Activated CD4-positive, alpha-beta T cell treated with anti-CD3 and anti-CD28 coated beads for 36 hours (primary cell): Measurements from ENCODE around the gene CD52. TPM values are rescaled to one million over a fixed set of nuclear protein-coding genes. Genes with fewer than 3 reads are reported as not detected.
"Not testable (repeated sequence)": the region's sequence is repeated elsewhere in the genome, so short reads cannot be mapped to it uniquely, and the experiment has no call there.

Source experiments
- ATAC-seq: fragments of 200-7000 bp; cut with Tn5 transposase; one replicate; pipeline ENCODE4 v1.10.0; 2021; ENCODE audit warnings: mild to moderate bottlenecking, moderate library complexity
- CTCF ChIA-PET: fragments of 350-600 bp; sonication (Branson Sonifier 250); formaldehyde crosslinking; loops from one replicate; lab custom pipeline; 2021; ENCODE audit warnings: antibody characterized with exemption; lab: Charles Lee
- POLR2A ChIA-PET: fragments of 350-600 bp; sonication (Branson Sonifier 250); formaldehyde crosslinking; loops from one replicate; lab custom pipeline; 2021; ENCODE audit warnings: antibody characterized with exemption, inconsistent platforms; lab: Charles Lee
- DNase-seq: peaks from one replicate; pipeline ENCODE4 v3.0.0-alpha.2; 2020
- H3K27ac Mint-ChIP-seq: one replicate; pipeline ENCODE4 v1.8.0; 2021; ENCODE audit warnings: mixed read lengths
- H3K27me3 Mint-ChIP-seq: one replicate; pipeline ENCODE4 v1.8.0; 2021; ENCODE audit warnings: mixed read lengths
- H3K36me3 Mint-ChIP-seq: one replicate; pipeline ENCODE4 v1.8.0; 2021; ENCODE audit warnings: low read depth, mixed read lengths
- H3K4me1 Mint-ChIP-seq: one replicate; pipeline ENCODE4 v1.8.0; 2021; ENCODE audit warnings: mixed read lengths
- H3K4me3 Mint-ChIP-seq: one replicate; pipeline ENCODE4 v1.8.0; 2021; ENCODE audit warnings: mild to moderate bottlenecking, moderate library complexity, mixed read lengths
- H3K9me3 Mint-ChIP-seq: one replicate; pipeline ENCODE4 v1.8.0; 2021; ENCODE audit warnings: low read depth, mixed read lengths
- intact Hi-C, 2 experiments: fragments of 100-400 bp; cut with DNase I in 1 of 2; cut with micrococcal nuclease in 1 of 2; formaldehyde crosslinking; loops; one replicate each; pipeline versions ENCODE4 v1.14.2 to v1.15.1; 2022 to 2024; cut with DNase I, micrococcal nuclease
- total RNA-seq, 2 experiments: library from RNA; stranded (reverse); gene quantifications; one replicate each; pipeline ENCODE4 v1.2.3, GENCODE V29; 2021

CD52 gene
- total RNA-seq, 2 experiments from 2014 or later = 216 to 217 TPM

DNA sequence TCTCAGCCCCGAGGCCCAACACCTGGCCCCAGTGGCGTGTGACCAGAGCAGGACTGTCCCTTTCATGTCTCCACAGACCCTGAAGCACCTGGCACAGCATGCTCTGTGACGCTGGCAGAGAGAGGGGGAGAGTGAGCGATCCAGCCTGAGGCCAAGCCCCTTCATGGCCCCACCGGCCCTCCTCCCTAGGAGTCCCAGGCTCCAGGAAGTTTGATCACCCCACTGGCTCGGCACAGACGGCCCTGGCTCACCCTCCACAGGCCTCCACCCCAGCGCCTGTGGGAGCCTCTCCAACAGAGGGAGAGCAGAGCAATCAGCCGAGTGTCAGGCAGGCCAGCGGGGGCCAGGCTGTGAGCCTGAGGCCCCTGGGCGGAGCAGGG, 26.9 kb upstream of the CD52 start:
- DNase-seq = no peak
- H3K27ac Mint-ChIP-seq = peak overlapping the region; percentile 96
- POLR2A ChIA-PET = no interaction called here
- intact Hi-C loops = no loop called here
- H3K4me1 Mint-ChIP-seq = peaks cover 66% of the 10 kb centered on the region
- no peaks in the 10 kb centered on the region for H3K27me3 Mint-ChIP-seq
- no peaks in the 10 kb centered on the region for H3K9me3 Mint-ChIP-seq
- H3K36me3 Mint-ChIP-seq = peaks cover 7% of the 10 kb centered on the region
- CTCF ChIA-PET = interaction anchor here (3.0 to 17.6 kb wide), 2 partner anchors 10 to 28 kb away, joined by 19 to 399 read pairs; partner anchors contain the start of gene CD52
- H3K4me3 Mint-ChIP-seq = no peak overlapping the region
- ATAC-seq = no peak

- H3K9me3 Mint-ChIP-seq = no peaks in the 10 kb centered on the region
- H3K27ac Mint-ChIP-seq = peak overlapping the region; percentile 29
- CTCF ChIA-PET = interaction anchor here (0.9 kb wide), 1 partner anchor 126 kb away, joined by 3 read pairs; no protein-coding TSS in a partner anchor
These were observed 26.3 kb upstream of the CD52 start for GRCh38 chr1:26291433-26291832.

DNA sequence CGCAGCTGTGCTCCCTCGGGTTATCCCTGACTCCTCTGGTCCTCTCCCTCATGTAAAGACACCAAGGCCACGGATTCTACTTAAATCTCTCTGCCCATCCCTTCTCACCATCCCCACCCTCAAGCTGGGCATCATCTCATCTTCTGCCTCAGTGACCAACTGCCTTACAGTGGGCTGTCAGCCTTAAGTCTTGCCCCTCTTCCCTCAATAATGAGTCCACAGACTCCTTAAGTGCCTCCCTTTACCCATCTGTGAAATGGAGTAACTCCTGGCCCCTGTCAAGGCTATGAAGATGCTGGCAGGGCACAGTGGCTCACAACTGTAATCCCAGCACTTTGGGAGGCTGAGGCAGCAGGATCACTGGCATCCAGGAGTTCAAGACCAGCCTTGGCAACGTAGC, 25.8 kb upstream of the CD52 start:
- Mint-ChIP-seq H3K9me3 (no peaks in the 10 kb centered on the region), H3K27ac (peak overlapping the region; percentile 29), H3K36me3 (peaks cover 7% of the 10 kb centered on the region), H3K4me3 (no peak overlapping the region), H3K4me1 (peaks cover 55% of the 10 kb centered on the region), H3K27me3 (no peaks in the 10 kb centered on the region)
- intact Hi-C loops = no loop called here
- ChIA-PET POLR2A (no interaction called here), CTCF (interaction anchor here (0.9 kb wide), 1 partner anchor 125 kb away, joined by 3 read pairs; no protein-coding TSS in a partner anchor)
- no peak for ATAC-seq
- no peak for DNase-seq

More at GRCh38 chr1:26291433-26291832, 26.3 kb upstream of the CD52 start:
- ATAC-seq (no peak), DNase-seq (no peak)
- Mint-ChIP-seq H3K4me3 (no peak overlapping the region), H3K4me1 (peaks cover 60% of the 10 kb centered on the region), H3K36me3 (peaks cover 7% of the 10 kb centered on the region), H3K27me3 (no peaks in the 10 kb centered on the region)
- POLR2A ChIA-PET = no interaction called here
- intact Hi-C loops = no loop called here

DNA sequence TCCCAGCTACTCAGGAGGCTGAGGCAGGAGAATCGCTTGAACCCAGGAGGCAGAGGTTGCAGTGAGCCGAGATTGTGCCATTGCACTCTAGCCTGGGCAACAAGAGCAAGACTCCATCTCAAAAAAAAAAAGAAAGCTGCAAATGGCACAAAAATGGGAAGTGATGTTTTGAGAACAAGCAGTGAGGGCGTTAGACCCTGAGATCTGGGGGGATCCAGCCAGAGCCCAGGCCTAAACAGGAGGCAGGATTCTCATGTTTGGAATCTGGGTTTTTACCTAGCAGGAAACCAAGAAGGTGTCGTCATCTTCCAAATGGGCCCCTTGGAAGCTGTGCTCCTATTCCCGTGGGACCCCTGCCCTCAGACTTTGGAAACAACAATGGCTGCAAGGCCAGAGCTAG, 25.0 kb upstream of the CD52 start:
- CTCF ChIA-PET, POLR2A ChIA-PET: not testable (repeated sequence)

GRCh38 chr1:26293911-26294463, 23.8 kb upstream of the CD52 start:
- ChIA-PET CTCF (no interaction called here), POLR2A (no interaction called here)
- Mint-ChIP-seq H3K4me3 (no peak overlapping the region), H3K9me3 (no peaks in the 10 kb centered on the region), H3K27ac (no peak overlapping the region), H3K27me3 (no peaks in the 10 kb centered on the region), H3K36me3 (peaks cover 7% of the 10 kb centered on the region), H3K4me1 (peaks cover 34% of the 10 kb centered on the region)
- ATAC-seq (no peak), DNase-seq (no peak)
- intact Hi-C loops = no loop called here

More for the DNA sequence above, 25.0 kb upstream of the CD52 start:
- H3K9me3 Mint-ChIP-seq, H3K36me3 Mint-ChIP-seq, H3K27me3 Mint-ChIP-seq, DNase-seq, ATAC-seq, intact Hi-C loops, H3K4me3 Mint-ChIP-seq, H3K27ac Mint-ChIP-seq: not testable (repeated sequence)
- peaks cover 47% of the 10 kb centered on the region for H3K4me1 Mint-ChIP-seq

DNA sequence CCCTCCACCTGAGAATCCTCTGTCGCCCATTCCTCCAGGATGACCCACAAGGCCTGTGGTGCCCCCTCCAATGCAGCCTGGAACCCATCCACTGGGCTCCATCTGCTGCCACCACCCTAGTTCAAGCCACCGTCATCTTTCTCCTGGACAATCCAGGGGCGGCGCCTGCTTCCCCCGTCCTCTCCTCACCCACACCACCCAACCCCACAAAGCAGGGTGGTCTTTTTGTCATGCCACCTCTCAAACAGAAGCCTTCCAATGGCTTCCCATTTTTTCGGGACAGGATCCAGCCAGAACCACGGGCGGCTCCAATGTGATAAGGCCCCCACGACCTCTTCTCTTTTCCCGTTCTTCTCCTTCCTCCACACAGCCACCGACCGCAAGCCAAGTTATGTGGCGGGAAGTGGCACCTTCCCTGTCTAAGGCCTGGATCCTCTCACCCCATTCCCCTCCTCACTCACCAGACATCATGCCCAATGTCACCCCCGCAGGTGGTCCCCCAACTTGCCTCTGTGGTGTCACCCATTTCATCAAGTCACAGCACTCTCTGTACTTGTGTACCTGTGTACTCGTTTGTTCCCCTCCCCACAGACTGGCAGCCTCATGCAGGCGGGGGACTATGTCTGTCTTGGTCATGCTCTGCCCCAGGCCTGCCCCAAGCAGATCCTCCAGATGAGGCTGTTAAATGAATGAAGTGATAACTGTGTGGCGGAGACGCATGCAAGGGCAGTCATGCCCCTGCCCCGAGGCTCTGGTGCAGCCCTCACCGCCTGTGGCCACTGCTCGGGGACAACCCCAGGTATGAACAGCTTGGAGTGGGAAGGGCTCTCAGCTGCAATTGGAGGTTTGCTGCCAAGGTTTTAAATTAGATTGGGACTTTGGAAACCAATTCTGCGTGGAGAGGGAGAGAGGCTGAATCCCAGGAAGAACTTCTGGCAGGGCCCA, 22.3 kb upstream of the CD52 start:
- no peak for ATAC-seq
- H3K9me3 Mint-ChIP-seq = no peaks in the 10 kb centered on the region
- no peak overlapping the region for H3K27ac Mint-ChIP-seq
- ChIA-PET CTCF (no interaction called here), POLR2A (interaction anchor here (0.5 kb wide), 1 partner anchor 462 kb away, joined by 3 read pairs; no protein-coding TSS in a partner anchor)
- no peak for DNase-seq
- H3K27me3 Mint-ChIP-seq = no peaks in the 10 kb centered on the region
- H3K4me3 Mint-ChIP-seq = no peak overlapping the region
- intact Hi-C loops = no loop called here
- H3K36me3 Mint-ChIP-seq = peaks cover 3% of the 10 kb centered on the region
- H3K4me1 Mint-ChIP-seq = peaks cover 20% of the 10 kb centered on the region

DNA sequence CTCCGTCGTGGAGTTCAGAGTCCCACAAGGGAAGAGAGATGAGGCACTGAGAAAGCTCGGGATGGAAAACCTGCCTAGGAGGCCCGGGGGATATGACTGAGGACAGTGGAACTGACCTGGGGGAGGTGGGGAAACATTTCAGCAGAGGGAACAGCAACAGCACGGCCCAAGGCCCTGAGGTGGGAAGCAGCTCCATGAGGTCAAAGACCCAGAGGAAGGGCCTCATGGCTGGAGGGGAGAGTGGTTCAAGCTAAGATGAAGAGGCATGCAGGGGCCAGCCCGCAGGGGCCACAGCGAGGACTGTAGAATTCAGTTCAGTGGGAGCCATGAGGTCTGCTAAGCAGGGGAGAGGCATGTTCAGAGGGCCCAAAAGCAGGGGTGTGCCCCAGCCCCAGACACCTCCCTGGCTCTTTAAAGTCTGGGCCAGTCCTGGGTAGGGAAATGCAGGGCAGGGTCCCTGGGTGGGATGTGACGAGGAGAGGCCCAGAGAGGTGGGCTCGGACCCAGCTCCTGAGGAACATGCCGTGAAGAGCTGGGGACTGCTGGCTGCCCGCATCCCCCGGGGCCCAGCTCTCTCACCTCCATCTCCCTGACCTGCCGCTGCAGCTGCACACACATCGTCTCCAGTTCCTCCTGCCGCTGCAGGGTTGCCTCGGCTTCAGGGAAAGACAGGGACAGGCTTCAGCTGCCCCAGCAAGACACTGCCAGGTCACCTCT, 21.3 kb upstream of the CD52 start:
- ATAC-seq (no peak), DNase-seq (no peak)
- Mint-ChIP-seq H3K27me3 (no peaks in the 10 kb centered on the region), H3K9me3 (no peaks in the 10 kb centered on the region), H3K27ac (no peak overlapping the region), H3K36me3 (peaks cover 3% of the 10 kb centered on the region), H3K4me1 (peaks cover 11% of the 10 kb centered on the region), H3K4me3 (no peak overlapping the region)
- ChIA-PET POLR2A (interaction anchor here (0.5 kb wide), 1 partner anchor 463 kb away, joined by 3 read pairs; no protein-coding TSS in a partner anchor), CTCF (interaction anchor here (1.1 kb wide), 1 partner anchor 10 kb away, joined by 4 read pairs; no protein-coding TSS in a partner anchor)
- intact Hi-C loops = no loop called here

GRCh38 chr1:26297057-26297790, 20.5 kb upstream of the CD52 start:
- peaks cover 3% of the 10 kb centered on the region for H3K36me3 Mint-ChIP-seq
- no peak for DNase-seq
- no peaks in the 10 kb centered on the region for H3K27me3 Mint-ChIP-seq
- POLR2A ChIA-PET = no interaction called here
- intact Hi-C loops = no loop called here
- H3K4me3 Mint-ChIP-seq = no peak overlapping the region
- peaks cover 5% of the 10 kb centered on the region for H3K4me1 Mint-ChIP-seq
- no peak overlapping the region for H3K27ac Mint-ChIP-seq
- H3K9me3 Mint-ChIP-seq = no peaks in the 10 kb centered on the region
- no peak for ATAC-seq
- CTCF ChIA-PET = interaction anchor here (1.1 kb wide), 1 partner anchor 11 kb away, joined by 4 read pairs; no protein-coding TSS in a partner anchor

DNA sequence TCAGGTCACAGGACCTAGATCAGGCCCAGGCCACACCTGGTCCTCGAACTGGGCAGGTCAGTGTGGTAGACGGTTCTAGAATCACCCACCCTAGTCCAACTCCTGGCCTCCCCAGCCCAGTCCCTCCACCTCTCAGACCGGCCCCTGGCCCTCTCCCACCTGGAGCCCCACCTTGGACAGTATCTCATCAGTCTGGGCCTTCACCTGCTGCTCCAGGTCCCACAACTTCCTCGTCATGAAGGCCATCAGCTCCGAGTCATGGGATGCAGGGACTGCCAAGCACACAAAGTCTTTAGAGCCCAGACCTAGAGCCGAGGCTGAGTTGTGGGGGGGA, 20.0 kb upstream of the CD52 start:
- H3K4me3 Mint-ChIP-seq = no peak overlapping the region
- peaks cover 4% of the 10 kb centered on the region for H3K4me1 Mint-ChIP-seq
- DNase-seq (no peak), ATAC-seq (no peak)
- peaks cover 3% of the 10 kb centered on the region for H3K36me3 Mint-ChIP-seq
- intact Hi-C loops = no loop called here
- CTCF ChIA-PET = interaction anchor here (1.1 kb wide), 1 partner anchor 11 kb away, joined by 4 read pairs; no protein-coding TSS in a partner anchor
- no peak overlapping the region for H3K27ac Mint-ChIP-seq
- H3K9me3 Mint-ChIP-seq = no peaks in the 10 kb centered on the region
- H3K27me3 Mint-ChIP-seq = no peaks in the 10 kb centered on the region
- POLR2A ChIA-PET = no interaction called here

DNA sequence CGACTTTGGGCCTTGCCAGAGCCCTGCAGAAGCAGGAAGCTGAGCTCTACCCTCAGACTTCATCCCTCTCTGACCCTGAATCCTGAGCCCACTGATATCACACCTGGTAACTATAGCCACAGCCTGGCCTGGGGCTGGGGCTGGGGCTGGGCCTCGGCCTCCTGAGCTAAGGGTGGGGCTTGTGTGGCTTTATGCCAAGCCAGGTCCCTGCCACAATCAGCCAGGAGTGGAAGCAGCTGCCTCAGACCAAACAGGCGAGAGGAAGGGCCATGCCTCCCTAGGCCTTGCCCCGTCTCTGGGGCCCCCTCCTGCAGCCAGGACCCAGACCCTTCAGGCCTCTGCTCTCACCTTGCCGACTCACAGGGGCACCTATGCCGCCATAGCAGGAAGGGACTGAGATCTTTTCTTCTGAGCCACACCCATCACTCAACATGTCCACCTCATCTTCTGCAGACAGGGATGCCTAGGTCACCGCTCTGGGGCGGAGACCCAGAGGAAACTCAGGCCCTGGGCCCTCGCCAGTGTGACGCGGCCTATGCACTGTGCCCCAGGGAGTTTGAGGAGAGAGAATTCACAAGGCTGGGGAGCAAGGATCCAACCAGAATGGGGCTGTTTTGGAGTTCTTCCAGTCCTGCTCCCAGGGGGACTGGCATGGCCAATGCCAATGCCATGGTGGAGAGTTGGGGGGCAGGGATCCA, 17.0 kb upstream of the CD52 start:
- Mint-ChIP-seq H3K27ac (no peak overlapping the region), H3K9me3 (no peaks in the 10 kb centered on the region), H3K36me3 (no peaks in the 10 kb centered on the region), H3K27me3 (no peaks in the 10 kb centered on the region), H3K4me1 (peaks cover 5% of the 10 kb centered on the region), H3K4me3 (no peak overlapping the region)
- ATAC-seq = no peak
- POLR2A ChIA-PET = interaction anchor here (1.3 kb wide), 1 partner anchor 12 kb away, joined by 7 read pairs; no protein-coding TSS in a partner anchor
- intact Hi-C loops = no loop called here
- no peak for DNase-seq
- CTCF ChIA-PET = interaction anchor here (1.1 to 5.2 kb wide), 3 partner anchors 11 to 30 kb away, joined by 3 to 19 read pairs (median 5); no protein-coding TSS in a partner anchor
